AG08395 (cell line): ENCODE data around the gene ASCL5.

Experiments used
- DNase-seq: peaks from one replicate; pipeline ENCODE4 v3.0.0; 2012; ENCODE audit warnings: mixed read lengths, low spot score

ASCL5 gene

DNA sequence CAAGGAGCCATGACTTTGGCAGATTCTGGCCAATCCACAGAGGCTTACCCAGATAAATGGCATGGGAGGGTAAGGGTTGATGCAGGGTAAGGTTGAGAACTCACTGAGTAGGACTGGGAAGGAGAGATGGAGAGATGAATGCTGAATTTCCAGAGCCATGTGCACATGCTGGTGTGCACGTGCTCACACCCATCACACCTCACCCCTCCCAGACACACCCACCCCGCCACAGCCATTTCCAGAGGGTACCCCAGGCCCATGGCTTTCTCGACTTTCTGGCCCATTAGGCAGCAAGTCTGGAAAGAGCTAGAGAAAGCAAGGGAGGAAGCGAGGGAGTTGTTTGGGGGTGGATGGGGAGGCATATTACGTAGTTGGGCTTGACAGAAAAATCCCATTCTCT lies 16.4 kb downstream of the ASCL5 start:
- DNase-seq, result no peak

- DNase-seq, result no peak
Observed at GRCh38 chr1:201110138-201110537, 16.8 kb downstream of the ASCL5 start.

DNA sequence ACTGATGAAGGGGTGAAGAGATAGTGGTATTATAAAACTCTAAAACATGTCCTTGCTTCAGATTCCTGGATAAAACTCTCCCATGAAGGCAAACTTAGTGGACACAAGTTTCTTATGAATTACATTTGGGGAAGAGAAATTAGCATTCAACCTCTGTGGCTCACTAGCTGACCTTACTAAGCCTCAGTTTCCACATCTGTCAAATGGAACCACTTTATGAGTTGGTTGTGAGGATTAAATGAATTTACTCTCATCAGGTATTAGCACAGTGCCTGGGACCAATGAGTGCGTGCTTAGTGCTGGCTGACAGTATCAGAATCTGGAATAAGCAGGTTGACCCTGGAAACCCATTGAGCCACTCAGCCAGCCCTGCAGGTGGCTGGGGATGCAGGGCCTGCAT lies 17.3 kb downstream of the ASCL5 start:
- no peak for DNase-seq

DNA sequence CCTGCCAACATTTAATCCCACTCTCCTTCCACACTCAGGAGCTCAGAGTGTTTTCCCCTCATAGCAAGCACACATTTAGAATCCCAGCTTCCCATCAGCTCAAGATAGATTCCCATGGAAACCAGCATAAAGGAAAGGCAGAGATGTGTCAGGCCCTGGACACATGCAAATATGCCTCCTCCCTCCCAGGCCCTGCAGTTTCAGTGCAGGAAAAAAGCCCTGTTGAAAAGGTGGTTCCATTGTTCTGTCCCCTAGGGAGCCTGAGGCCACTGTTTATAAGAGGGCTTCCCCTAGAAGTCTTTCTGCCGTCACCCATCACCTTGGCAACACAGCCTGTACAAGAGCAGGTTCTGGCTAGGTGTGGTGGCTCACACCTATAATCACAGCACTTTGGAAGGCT lies 18.4 kb downstream of the ASCL5 start:
- no peak for DNase-seq

GRCh38 chr1:201105688-201106087 lies 21.3 kb downstream of the ASCL5 start:
- DNase-seq, result no peak

DNA sequence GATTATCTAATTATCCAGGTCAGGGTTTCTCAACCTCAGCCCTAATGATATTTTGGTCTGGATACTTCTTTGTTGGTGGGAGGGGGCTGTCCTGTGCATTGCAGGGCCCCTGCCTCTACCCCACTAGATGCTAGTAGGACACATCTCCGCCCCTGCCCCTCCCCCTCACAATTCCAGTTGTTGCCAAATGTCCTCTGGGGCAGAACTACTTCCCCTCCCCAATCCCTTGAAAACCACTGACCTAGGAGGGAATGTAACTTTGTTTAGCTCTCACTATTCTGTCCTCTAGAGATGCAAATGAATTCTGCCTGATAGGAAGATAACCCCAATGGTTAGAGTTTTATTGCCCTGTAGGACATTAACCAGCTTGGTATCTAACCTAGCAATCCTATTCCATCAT lies 22.8 kb downstream of the ASCL5 start:
- DNase-seq, result no peak

DNA sequence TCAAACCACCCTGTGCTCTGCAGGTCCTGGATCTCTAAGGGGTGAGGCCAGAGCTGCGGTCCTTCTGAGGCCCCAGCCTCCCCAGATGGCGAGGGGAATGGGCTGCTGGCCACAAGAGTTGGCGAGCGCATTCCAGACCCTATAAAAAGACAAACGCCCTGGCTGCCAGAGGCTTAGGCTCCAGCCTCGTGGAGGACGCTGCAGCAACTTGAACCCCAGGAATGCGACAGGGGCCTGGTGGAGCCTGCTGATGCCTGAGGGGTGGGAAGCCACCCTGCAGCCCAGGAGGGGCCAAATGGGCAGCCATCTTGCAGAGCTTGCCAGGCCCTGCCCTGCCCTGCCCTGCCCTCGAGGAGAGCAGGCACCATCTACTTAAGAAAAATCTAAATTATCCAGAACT lies 23.3 kb downstream of the ASCL5 start:
- no peak for DNase-seq

- no peak for DNase-seq
Observed at GRCh38 chr1:201100169-201100930, 26.6 kb downstream of the ASCL5 start.

- DNase-seq, result no peak
Observed at GRCh38 chr1:201098992-201099677, 27.8 kb downstream of the ASCL5 start.

DNA sequence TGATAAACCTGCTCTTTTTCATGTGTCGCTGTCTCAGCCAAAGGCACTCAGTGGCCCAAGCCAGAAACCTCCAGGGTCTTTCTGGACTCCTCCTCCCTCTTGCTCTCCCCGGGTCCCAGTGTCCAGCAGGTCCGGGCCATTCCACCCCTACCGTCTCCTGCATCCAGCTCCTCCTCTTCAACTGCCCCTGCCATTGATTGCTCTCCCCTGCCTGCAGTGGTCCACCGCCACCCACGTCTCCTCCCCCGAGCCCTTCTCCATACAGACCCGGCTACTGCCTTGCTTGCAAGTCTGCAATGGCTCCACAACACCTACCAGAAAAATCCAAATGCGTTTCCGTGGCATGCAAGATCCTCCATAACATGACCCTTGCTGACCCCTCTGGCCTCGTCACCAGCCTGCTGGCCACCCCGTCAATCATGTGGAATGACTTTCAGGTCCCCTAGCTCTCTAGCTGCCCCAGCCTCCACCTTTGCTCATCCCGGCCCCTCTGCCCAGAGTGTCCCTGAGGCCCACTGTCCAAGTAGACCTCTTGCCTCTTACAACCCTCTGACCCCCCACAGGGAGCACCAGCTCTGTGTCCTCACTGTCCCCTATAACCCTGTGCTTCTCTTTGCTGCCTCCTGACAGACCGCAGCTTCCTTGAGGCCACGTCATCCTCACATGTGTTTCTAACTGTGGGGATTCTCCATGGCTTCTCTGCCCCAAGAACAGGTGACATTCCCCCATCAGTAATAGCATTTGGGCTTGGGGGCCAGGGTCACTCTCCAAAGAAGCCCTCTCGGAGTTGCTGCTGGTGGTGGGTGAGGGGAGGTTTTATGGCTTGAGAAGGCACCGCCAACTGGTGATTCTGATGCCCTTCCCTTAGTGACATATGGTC lies 29.8 kb downstream of the ASCL5 start:
- DNase-seq, result no peak

- no peak for DNase-seq
Observed at GRCh38 chr1:201096041-201096461, 30.9 kb downstream of the ASCL5 start.

GRCh38 chr1:201095581-201095980 lies 31.4 kb downstream of the ASCL5 start:
- DNase-seq, result no peak

DNA sequence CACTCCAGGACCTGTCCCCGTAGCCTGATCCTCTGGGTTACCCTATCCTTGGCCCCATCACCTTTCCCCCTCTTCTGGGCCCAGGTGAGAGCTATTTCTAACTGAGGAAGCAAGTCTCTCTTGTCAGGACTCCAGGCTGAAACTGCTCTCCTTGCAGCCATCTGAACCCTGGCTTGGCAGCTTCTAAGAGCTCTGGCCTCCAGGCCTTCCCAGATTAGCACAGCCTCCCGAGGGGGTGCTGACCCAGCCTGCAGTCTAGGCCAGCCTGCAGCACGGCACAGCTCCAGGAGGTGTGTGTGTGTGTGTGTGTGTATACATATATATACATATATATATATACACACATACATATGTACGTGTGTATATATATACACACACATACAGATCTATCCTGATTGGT lies 32.2 kb downstream of the ASCL5 start:
- DNase-seq, result no peak

DNA sequence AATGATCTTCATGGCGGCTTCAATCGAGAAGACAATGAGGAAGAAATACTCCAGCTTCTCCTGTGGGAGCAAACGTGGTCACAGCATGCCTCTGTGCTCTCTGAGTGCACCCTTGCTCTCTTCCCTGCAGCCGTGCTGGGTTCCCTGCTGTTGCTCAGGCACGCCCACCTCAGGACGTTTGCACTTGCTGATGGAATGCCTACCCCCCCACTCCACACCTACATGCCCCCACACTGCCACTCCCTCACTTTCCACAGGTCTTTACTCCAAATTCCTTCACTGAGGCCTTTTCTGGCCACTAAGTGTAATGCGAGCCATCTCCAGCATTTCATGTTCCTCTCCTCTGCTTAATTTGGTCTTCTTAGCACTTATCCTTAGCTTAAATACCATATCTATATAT lies 33.0 kb downstream of the ASCL5 start:
- DNase-seq, result no peak

DNA sequence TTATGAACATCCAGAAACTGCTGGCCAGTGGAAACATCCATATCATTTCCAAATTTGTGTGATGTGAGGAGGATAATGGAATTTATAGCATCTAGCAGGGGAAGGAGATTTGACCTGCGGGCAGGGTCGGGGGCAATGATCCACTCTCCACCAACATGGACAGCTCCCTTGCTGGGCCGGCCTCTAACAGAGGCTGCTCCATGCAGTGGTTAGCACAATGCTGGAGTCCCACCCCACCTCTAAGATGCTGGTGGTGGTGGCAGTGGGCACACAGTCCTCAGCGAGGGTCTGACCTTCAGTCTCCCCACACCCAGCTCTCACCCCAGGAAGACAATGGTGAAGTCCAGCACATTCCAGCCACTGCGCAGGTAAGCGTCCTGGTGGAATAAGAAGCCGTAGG lies 33.4 kb downstream of the ASCL5 start:
- DNase-seq, result no peak

DNA sequence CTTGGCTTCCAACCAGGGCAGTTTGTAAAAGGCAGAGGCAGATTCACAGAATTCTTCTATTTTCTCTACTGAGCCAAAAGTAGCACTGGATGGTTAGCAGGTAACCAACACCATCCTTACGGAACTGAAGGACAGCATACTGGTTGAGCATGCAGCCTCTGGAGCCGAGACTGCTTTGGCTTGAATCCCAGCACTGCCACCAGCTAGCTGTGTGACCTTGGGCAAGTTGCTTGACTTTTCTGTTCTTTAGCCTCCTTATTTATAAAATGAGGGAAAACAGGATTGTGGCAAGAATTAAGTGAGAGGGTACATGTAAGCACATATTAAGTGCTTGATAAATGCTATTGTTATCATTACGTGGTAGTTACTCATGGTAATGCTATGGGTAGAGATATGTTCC lies 34.2 kb downstream of the ASCL5 start:
- no peak for DNase-seq

DNA sequence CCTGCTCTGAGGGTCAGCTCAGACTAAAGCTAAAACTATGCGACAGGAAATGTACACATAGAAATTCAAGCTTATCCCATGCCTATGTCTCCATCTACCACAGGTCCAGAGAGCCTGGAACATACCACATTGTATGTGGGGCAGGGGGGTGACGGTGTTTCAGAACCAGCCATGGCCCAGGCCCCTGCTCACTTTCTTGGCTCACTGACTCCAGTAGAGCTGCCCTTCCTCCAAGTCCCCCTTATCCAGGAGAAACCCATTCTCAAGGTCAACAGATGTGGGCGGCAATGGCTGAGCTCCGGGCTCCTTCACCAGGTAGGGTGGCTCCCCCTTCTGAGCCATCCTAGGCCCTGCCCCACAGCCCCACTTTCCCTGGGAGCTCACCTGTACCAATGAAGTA lies 35.7 kb downstream of the ASCL5 start:
- DNase-seq, result no peak

DNA sequence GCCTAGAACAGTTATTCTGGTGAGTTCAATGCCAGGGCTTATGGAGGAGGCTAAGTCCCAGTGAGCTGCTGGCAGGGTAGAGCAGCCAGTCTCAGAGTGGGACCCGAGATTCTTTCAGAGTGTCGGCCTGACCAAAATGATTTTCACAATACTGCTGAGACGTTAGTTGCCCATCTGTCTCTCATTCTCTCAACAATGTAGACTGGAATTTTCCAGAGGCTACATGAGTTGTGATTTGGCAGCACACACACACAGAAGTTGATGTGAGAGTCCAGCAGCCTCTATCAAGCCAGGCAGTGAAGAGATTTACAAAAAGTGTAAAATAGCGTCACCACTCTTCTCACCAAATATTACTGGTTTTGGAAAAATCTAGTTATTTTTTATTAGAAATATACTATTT lies 36.4 kb downstream of the ASCL5 start:
- DNase-seq, result peak; percentile 20

- DNase-seq, result no peak
Observed at GRCh38 chr1:201089596-201089995, 37.4 kb downstream of the ASCL5 start.

GRCh38 chr1:201088901-201089525 lies 38.0 kb downstream of the ASCL5 start:
- no peak for DNase-seq

GRCh38 chr1:201088395-201088794 lies 38.6 kb downstream of the ASCL5 start:
- DNase-seq, result no peak
